SKM-1 (cell line): ENCODE data around the gene IGF1R.

ENCODE experiments used
- DNase-seq: peaks from one replicate; lab custom pipeline; 2025; ENCODE audit not compliant: unreplicated experiment; lab: John Stamatoyannopoulos, UW

IGF1R gene

GRCh38 chr15:98854496-98854895 lies 206.2 kb downstream of the IGF1R start:
- DNase-seq: no peak

DNA sequence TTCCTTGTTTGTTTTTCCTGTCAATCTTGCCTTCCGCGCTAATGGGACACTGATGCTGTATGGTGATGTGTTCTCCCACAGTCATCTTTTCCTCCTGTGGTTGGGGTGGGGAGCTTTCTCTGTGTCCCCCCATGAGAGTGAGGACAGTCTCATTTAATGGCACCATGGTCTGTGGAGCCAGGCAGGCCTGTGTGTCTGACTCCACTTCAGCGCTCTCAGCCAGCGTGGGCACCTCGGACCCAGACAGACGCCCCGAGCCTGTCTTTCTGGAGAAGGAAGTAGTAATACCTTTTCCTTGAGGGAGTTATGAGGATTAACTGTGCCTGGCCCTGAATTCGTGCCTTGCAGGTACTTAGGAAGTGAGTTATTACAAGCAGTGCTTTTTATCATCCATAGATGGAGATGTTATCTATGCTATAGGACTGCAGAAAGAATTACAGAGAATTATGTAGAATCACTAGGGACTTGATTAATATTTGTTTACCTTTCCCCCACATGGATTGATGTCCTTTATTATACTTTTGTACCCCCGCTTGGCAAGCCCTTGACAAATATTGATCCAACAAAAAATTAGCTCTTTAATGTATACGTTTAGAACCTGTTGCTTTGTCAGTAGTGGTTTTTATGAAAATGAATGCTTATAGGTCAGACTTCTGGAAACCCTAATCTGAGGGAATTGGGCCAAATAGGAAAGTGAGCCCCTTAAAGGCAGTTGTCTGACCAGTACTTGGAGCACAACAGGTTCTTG lies 206.9 kb downstream of the IGF1R start:
- no peak for DNase-seq

DNA sequence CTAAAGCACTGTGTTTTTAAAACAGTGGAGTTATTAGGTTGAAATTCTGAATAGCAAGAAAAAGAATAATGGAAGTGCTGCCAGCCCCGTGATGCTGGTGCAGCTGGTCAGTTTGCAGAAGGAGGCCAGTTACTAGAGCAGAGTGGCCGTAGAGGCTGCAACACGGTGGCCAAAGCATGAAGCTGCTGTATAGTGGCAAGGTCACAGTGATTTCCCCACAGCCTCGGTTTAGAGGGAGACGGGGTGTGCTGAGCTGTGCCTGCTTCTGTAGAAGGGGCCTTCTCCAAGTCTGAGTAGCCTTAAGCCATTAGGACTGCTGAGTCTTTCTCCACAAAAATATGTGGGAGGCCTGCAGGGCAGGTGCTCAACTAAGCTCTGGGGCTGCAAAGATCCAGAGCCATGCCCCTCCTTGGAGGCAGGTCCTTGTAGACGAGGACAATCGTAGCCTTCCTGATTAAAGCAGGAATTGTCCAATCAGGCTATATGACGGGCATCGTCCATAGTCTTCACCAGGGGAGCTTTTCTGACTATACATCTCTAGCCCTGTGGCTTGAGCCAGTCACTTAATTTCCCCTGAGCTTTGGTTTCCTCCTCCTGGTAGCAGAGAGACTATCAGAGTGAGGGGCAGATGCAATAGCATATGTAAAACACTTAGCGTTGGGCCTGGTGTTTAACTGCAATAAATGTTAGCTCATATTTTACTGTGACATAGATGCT lies 207.6 kb downstream of the IGF1R start:
- DNase-seq: no peak

- no peak for DNase-seq
These were observed 208.2 kb downstream of the IGF1R start for GRCh38 chr15:98856532-98856907.

DNA sequence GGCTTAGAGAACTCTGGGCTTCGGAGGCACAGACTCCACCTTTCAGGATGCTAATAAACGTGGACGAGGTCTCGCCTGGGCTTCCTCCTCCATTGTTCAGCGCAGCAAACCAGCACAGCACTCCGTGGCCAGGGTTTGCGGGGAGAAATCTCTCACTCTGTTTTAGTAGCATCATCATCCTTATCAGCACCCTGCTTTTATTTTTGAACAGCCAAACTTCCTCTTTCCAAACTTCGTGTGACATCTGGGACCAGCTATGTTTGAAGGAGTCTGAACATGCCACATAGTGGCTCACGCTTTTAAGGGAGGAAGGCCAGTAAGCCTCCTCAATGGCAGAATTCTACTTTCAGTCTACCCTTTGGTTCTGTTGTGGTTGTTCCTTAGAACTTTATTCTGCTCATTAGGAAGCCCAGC lies 210.3 kb downstream of the IGF1R start:
- peak; percentile 36 for DNase-seq

DNA sequence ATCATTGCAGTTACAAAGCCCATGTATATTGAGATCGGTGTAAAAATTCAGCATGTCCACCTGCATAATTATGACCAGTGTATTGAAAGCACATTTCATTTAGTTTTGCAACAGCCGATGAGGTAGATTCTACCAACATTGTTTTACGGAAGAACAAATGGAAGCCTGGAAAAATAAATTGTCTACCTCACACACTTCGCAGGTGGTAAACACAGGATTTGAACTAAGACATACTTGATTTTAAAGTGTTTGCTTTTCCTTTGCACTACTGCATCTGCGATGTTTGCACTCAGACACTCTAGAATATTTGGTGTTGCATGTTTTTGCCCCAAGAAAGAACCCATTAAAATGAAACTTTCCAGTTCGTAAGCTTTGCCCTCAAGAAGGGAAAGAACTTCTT lies 210.8 kb downstream of the IGF1R start:
- no peak for DNase-seq

GRCh38 chr15:98860281-98861041 lies 212.1 kb downstream of the IGF1R start:
- no peak for DNase-seq

GRCh38 chr15:98861188-98861587 lies 212.8 kb downstream of the IGF1R start:
- no peak for DNase-seq

- no peak for DNase-seq
These were observed 215.6 kb downstream of the IGF1R start for GRCh38 chr15:98863983-98864382.

GRCh38 chr15:98865397-98866339 lies 217.3 kb downstream of the IGF1R start:
- peak; percentile 34 for DNase-seq

GRCh38 chr15:98866511-98866910 lies 218.2 kb downstream of the IGF1R start:
- DNase-seq: no peak

- no peak for DNase-seq
These were observed 220.2 kb downstream of the IGF1R start for GRCh38 chr15:98868564-98868963.

- no peak for DNase-seq
These were observed 222.4 kb downstream of the IGF1R start for GRCh38 chr15:98870788-98871187.

DNA sequence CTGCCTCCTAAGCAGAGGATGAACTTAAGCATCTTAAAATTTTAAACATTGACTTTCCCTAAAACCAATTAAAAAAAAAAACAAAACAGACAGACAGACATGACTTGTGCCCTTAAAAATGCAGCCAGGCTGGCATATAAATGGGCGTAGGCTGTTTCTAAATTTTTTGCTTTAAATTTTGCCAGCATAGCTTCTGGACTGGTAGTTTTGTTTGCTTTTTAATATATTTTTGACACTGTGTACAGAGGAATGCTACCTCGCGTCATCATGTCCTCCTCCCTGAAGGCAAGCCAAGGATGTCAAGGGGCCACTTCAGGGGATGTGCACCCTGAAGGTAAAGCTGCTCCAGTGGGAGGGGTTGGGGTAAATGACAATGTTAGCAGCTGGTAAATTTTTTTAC lies 224.4 kb downstream of the IGF1R start:
- no peak for DNase-seq

- DNase-seq: peak; percentile 96
These were observed 225.3 kb downstream of the IGF1R start for GRCh38 chr15:98873441-98874218.

DNA sequence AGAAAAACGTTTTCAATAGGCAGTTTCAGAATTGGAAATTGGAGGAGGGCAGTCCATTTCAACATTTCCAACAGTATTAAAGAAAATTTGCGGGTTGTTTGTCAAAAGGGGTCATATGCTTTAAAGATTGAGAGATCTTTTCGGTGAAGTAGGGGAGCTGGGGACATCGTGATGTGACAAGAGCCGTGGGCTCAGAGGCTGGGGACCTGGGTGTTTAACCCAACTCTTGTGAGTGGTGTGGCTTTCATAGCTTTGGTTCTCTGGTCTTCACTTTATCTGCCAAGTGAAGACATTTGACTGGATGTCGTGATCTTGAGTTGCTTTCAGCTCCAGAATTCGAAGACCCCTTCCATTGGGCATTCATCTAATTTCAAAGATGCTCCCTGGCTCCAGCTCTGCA lies 226.0 kb downstream of the IGF1R start:
- no peak for DNase-seq

DNA sequence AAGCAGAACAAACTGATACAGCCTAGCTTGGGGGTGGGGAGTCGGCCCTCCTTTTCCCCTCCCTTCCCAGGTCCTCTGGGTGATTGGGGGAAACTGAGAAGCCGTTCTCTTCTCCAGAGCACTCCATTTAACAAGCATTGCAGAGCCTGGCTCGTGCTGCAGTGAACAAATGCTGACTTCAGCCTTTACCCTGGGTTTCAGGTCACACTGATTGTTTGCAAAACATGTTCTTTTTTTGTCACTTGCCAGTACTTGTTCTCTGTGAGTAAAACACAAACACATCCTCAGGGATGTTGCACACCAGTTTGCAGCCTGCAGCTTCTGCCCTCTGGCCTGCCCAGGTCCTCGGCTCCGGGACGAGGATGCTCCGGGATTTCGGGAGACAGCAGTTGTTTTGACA lies 226.4 kb downstream of the IGF1R start:
- DNase-seq: no peak

DNA sequence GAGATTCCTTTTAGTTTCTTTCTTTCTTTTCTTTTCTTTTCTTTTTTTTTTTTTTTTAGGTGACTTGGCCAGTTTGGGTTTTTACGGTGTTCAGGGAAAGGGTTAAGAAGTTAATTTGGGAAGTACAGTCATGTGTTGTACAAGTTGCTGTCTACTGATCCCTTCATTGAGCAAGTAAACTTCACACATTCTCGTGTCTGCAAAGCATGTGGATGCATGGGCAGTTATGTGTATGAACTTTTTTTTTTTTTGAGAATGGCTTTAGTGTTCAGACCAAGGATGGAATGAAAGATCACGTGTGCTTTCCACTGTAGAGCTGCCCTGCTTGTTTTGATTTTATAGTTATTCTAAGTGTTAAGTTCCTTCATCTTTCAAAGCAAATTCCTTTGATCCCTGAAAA lies 227.0 kb downstream of the IGF1R start:
- no peak for DNase-seq

DNA sequence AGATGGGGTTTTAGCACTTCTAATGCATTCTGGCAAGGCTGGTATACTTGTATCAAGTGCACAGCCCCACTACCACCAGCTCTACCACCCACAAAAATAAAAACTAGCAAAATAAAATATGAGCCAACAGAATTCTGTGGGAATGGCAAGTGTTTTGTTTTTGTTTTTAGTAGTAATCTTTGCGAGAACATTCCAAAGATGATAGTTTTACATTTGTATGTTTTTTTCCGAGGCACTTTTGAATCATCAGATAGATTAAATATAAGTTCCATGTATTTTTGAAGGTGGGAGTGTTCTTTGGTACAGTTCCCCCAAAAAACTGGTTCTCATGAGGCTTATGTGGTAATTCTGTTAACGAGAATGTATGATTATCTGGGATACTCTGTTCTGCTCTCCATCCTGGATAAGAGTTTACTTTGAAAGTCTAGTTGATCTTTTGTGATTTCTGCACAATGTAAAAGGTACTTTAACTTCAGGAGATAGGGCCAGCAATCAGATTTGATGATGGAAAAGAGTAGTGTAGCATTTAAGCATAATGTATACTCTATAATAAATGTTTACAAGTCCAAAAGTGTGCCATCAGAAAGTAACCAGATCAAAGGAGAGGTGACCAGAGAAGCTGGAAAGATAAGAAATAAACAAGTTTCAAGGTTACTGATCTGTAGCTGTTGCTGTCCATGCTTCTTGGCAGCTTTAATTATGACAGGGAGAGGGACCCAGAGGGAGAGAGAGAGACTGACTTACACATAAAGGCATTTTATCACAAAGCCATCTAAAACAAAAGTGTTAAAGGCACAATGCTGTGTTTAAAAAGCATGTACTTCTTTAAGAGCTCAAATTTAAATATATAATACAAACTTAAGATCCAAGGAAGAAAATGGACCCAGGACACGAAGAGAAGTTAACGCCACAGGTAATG lies 228.4 kb downstream of the IGF1R start:
- no peak for DNase-seq
